K562 (cell line): ENCODE results near the gene ADAMTS10. TPM values are rescaled to one million over a fixed set of nuclear protein-coding genes. Genes with fewer than 3 reads are reported as not detected.

ENCODE experiments used
- ATAC-seq: fragments of 200-7000 bp; cut with Tn5 transposase; 3 replicates; pipeline ENCODE4 v1.9.1; 2020; ENCODE audit warnings: moderate library complexity
- BruUV-seq: library from RNA; stranded (reverse); fragments of 400-500 nt; replicated peaks from 2 replicates; lab custom pipeline; 2021; lab: Mats Ljungman, UMichigan
- CTCF ChIA-PET: fragments of 300-600 bp; formaldehyde crosslinking; extraction: SDS; loops from one replicate; lab custom pipeline; 2021; ENCODE audit warnings: low intra/inter-chr PET ratio; lab: Yijun Ruan, JAX
- POLR2A ChIA-PET: fragments of 300-600, 350-650 bp; sonication (Branson Sonifier 250); formaldehyde crosslinking; extraction: SDS; loops from one replicate; lab custom pipeline; 2021; ENCODE audit warnings: antibody characterized with exemption, inconsistent platforms; lab: Yijun Ruan, JAX
- DNase-seq, 4 experiments: peaks; one replicate each; pipeline versions ENCODE4 v3.0.0 to v3.0.0-alpha.2; 2011 to 2018; ENCODE audit warnings: low spot score in 3 of 4, mixed read lengths in 3 of 4; ENCODE audit errors: extremely low read depth in 1 of 4
- FAIRE-seq: peaks from 2 replicates; lab custom pipeline; 2011; peaks lifted over from hg19 to GRCh38; lab: Jason Lieb, UNC
- H2AFZ ChIP-seq: 2 replicates; pipeline ENCODE4 v1.6.0; 2011; ENCODE audit warnings: low read depth, low read length, control low read depth, inconsistent platforms
- H3K27ac ChIP-seq: fragments of 200-600 bp; 3 replicates; pipeline ENCODE4 v1.8.0; 2011; ENCODE audit warnings: low read depth, mild to moderate bottlenecking, control low read depth, inconsistent platforms, low read length, moderate library complexity, mixed read lengths; ENCODE audit errors: extremely low read depth
- H3K27me3 ChIP-seq, 2 experiments: fragments of 300-600 bp in 1 of 2; 2 replicates in 1 of 2; 3 replicates in 1 of 2; pipeline versions ENCODE4 v1.6.0 to v1.8.0; 2011; ENCODE audit warnings: inconsistent platforms in 2 of 2, low read length in 2 of 2, mild to moderate bottlenecking in 1 of 2, mixed read lengths in 1 of 2, moderate library complexity in 1 of 2; ENCODE audit not compliant: control insufficient read depth in 2 of 2, insufficient read depth in 2 of 2
- H3K36me3 ChIP-seq: fragments of 300-600 bp; 3 replicates; pipeline ENCODE4 v1.8.0; 2011; ENCODE audit warnings: mild to moderate bottlenecking, low read length, inconsistent platforms; ENCODE audit not compliant: control insufficient read depth, insufficient read depth
- H3K4me1 ChIP-seq, 2 experiments: fragments of 200-600 bp in 1 of 2; replicated peaks in 1 of 2; 2 replicates in 1 of 2; 3 replicates in 1 of 2; pipeline versions ENCODE4 v1.5.1 to v1.8.0; 2011; ENCODE audit warnings: inconsistent platforms in 2 of 2, low read length in 2 of 2, mild to moderate bottlenecking in 1 of 2, mixed read lengths in 1 of 2, moderate library complexity in 1 of 2; ENCODE audit not compliant: control insufficient read depth in 2 of 2, insufficient read depth in 2 of 2
- H3K4me2 ChIP-seq: 2 replicates; pipeline ENCODE4 v1.6.1; 2011; ENCODE audit warnings: low read length, control low read depth, inconsistent platforms, mixed read lengths; ENCODE audit not compliant: insufficient read depth
- H3K4me3 ChIP-seq: fragments of 200-600 bp; sonication (generic), shearing (Covaris generic); 2 replicates; pipeline ENCODE4 v1.5.1; 2016; ENCODE audit warnings: control low read depth, inconsistent platforms
- H3K79me2 ChIP-seq: fragments of 200-600 bp; 3 replicates; pipeline ENCODE4 v1.8.0; 2011; ENCODE audit warnings: low read length, inconsistent platforms; ENCODE audit not compliant: control insufficient read depth, insufficient read depth
- H3K9ac ChIP-seq, 2 experiments: 2 replicates each; pipeline versions ENCODE4 v1.6.0 to v1.6.1; 2011; ENCODE audit warnings: low read depth in 2 of 2, low read length in 2 of 2, control low read depth in 1 of 2, inconsistent platforms in 1 of 2, mild to moderate bottlenecking in 1 of 2, mixed read lengths in 1 of 2; ENCODE audit not compliant: insufficient read depth in 1 of 2
- H3K9me1 ChIP-seq: one replicate; pipeline ENCODE4 v1.6.0; 2011; ENCODE audit warnings: inconsistent platforms, mild to moderate bottlenecking, low read length, moderate library complexity; ENCODE audit not compliant: control insufficient read depth, insufficient read depth
- H3K9me3 ChIP-seq: replicated peaks from 2 replicates; pipeline ENCODE4 v1.5.1; 2011; ENCODE audit warnings: low read depth, low read length, inconsistent platforms; ENCODE audit not compliant: control insufficient read depth, insufficient read depth
- H4K20me1 ChIP-seq: replicated peaks from 2 replicates; pipeline ENCODE4 v1.6.1; 2011; ENCODE audit warnings: low read length, inconsistent platforms, mixed read lengths; ENCODE audit not compliant: control insufficient read depth, insufficient read depth
- FIP1L1 ChIP-seq: fragments of 200-400 bp; formaldehyde crosslinking; IDR thresholded peaks from 2 replicates; pipeline ENCODE4 v1.6.1; 2018; ENCODE audit warnings: mild to moderate bottlenecking, low read depth, low read length; ENCODE audit not compliant: poor library complexity, severe bottlenecking
- JUND ChIP-seq, 2 experiments: IDR thresholded peaks; 2 replicates in 1 of 2; 3 replicates in 1 of 2; pipeline ENCODE4 v1.6.1; 2011; ENCODE audit warnings: borderline replicate concordance in 2 of 2, low read depth in 2 of 2, low read length in 2 of 2, improper control_type of control experiment in 1 of 2, missing biosample characterization in 1 of 2, missing genetic modification characterization in 1 of 2, missing genetic modification reagents in 1 of 2
- NFE2 ChIP-seq: IDR thresholded peaks from 2 replicates; pipeline ENCODE4 v1.6.1; 2014; ENCODE audit warnings: antibody characterized with exemption, low read depth
- NFIX ChIP-seq: fragments of 250-450 bp; sonication (Bioruptor Pico); IDR thresholded peaks from 2 replicates; pipeline ENCODE4 v1.4.0; 2020; ENCODE audit warnings: low read depth, mild to moderate bottlenecking, moderate library complexity
- PHF8 ChIP-seq: fragments of 200-600 bp; sonication (generic); IDR thresholded peaks from 2 replicates; pipeline ENCODE4 v1.6.1; 2012; ENCODE audit warnings: mixed run types, mild to moderate bottlenecking, inconsistent platforms, low read length, moderate library complexity, borderline replicate concordance
- PURB ChIP-seq: sonication (generic); formaldehyde crosslinking; IDR thresholded peaks from 2 replicates; pipeline ENCODE4 v1.9.0; 2021; ENCODE audit warnings: low read depth, mild to moderate bottlenecking, missing genetic modification reagents
- RBM34 ChIP-seq: fragments of 200-400 bp; formaldehyde crosslinking; IDR thresholded peaks from 2 replicates; pipeline ENCODE4 v1.6.1; 2018; ENCODE audit warnings: low read length, borderline replicate concordance; ENCODE audit not compliant: insufficient read depth
- SMAD3 ChIP-seq: fragments of 450-650 bp; formaldehyde crosslinking; conservative IDR thresholded peaks from 2 replicates; pipeline ENCODE4 v1.4.0; 2020; ENCODE audit warnings: mild to moderate bottlenecking
- SMARCA4 ChIP-seq: fragments of 450-650 bp; IDR thresholded peaks from 2 replicates; pipeline ENCODE4 v1.6.1; 2016
- SMARCC2 ChIP-seq: fragments of 450-650 bp; IDR thresholded peaks from 2 replicates; pipeline ENCODE4 v1.6.1; 2017; ENCODE audit warnings: antibody characterized with exemption, moderate library complexity, mild to moderate bottlenecking, low read depth
- SNIP1 ChIP-seq: fragments of 450-650 bp; IDR thresholded peaks from 2 replicates; pipeline ENCODE4 v1.7.1; 2017; ENCODE audit warnings: low read depth, mild to moderate bottlenecking
- TAF1 ChIP-seq: IDR thresholded peaks from 2 replicates; pipeline ENCODE4 v1.6.1; 2011; ENCODE audit warnings: mild to moderate bottlenecking, low read length, moderate library complexity; ENCODE audit not compliant: insufficient read depth, control insufficient read depth, severe bottlenecking; ENCODE audit errors: extremely low read depth
- VEZF1 ChIP-seq: fragments of 200-800 bp; sonication (Bioruptor generic); IDR thresholded peaks from 2 replicates; pipeline ENCODE4 v1.6.1; 2017; ENCODE audit warnings: missing genetic modification characterization, missing compliant biosample characterization
- ZBTB7A ChIP-seq: IDR thresholded peaks from 2 replicates; pipeline ENCODE4 v1.6.1; 2011; ENCODE audit warnings: low read depth, mild to moderate bottlenecking, low read length, moderate library complexity, borderline replicate concordance; ENCODE audit not compliant: control insufficient read depth
- WGBS: fragments of 100-300 bp; shearing (Covaris generic); methylation state at CpG from one replicate; pipeline ENCODE4 v1.1.6; 2016; ENCODE audit warnings: low coverage, mixed read lengths; ENCODE audit not compliant: insufficient coverage; ENCODE audit errors: missing lambda C conversion rate; 5-methylcytosine and 5-hydroxymethylcytosine counted together
- in situ Hi-C: fragments of 300-500 bp; cut with MboI; formaldehyde crosslinking; loops from 4 replicates; pipeline ENCODE4 v1.15.0; 2018; ENCODE audit warnings: inconsistent platforms, mixed read lengths
- intact Hi-C: fragments of 100-400 bp; cut with micrococcal nuclease; formaldehyde crosslinking; loops from 2 replicates; pipeline ENCODE4 v1.14.2; 2022
- polyA plus RNA-seq, 8 experiments: library from polyadenylated mRNA; depleted of rRNA in 4 of 8; stranded (reverse) in 5 of 8; unstranded in 3 of 8; fragments of >200 nt; fragmentation: Nextera tagmentation in 2 of 8; fragmentation: Illumina TruSeq in 1 of 8; extraction: Ambion mirVana in 2 of 8; extraction: Trizol in 1 of 8; gene quantifications; 2 replicates each; pipeline versions ENCODE4 v1.2.1 to v1.2.3, GENCODE V29; 2011 to 2014; ENCODE audit warnings: inconsistent platforms in 1 of 8, missing spikeins in 1 of 8
- total RNA-seq, 7 experiments: library from RNA; depleted of rRNA in 6 of 7; stranded (reverse); fragments of >200 nt in 6 of 7; fragmentation: Illumina TruSeq in 2 of 7; extraction: Trizol in 2 of 7; gene quantifications; 2 replicates each; pipeline versions ENCODE4 v1.2.1 to v1.2.3, GENCODE V29; 2011 to 2021; ENCODE audit warnings: low replicate concordance in 1 of 7

ADAMTS10 gene
- total and polyA plus RNA-seq, 9 of the 15 experiments (the other 6 are each of a cell fraction or from before 2014, with no cell fraction given) = 0.33 to 1.8 (median 0.57) TPM; not detected in 4

GRCh38 chr19:8577247-8577646, 33.3 kb downstream of the ADAMTS10 start, which contains the start of gene MYO1F:
Gene MYO1F, minus strand, starts transcription at chr19:8577442. Its CDS starts 133 bp downstream, at chr19:8577309.
- BruUV-seq = no TSS peak
- ChIA-PET CTCF (interaction anchor here (0.6 kb wide), 1 partner anchor 71 kb away, joined by 4 read pairs; no protein-coding TSS in a partner anchor), POLR2A (interaction anchor here (1.3 to 1.4 kb wide), 2 partner anchors 8 to 51 kb away, joined by 3 to 4 read pairs; no protein-coding TSS in a partner anchor)
- H3K9ac ChIP-seq = peak within 1 kb of the TSS in 1 of 2 experiments; percentile 81; a peak in 2 of 4 replicates
- H3K4me2 ChIP-seq = peak within 1 kb of the TSS; percentile 40
- 0% methylated on average over 6 of the region's 7 CpGs for WGBS
- H3K9me1 ChIP-seq = no peaks in the 10 kb centered on the region
- no peaks in the 10 kb centered on the region for H4K20me1 ChIP-seq
- no peaks in the 10 kb centered on the region for H3K9me3 ChIP-seq
- peak; percentile 50; the same call in 1 of the 2 replicates for TF ChIP-seq PHF8
- TF ChIP-seq SMAD3 = no peak
- TF ChIP-seq SMARCC2 = no peak
- TF ChIP-seq JUND (IDR thresholded peaks at IDR 0.05; ENCODE audit: borderline replicate concordance, low read depth, low read length) = no peak
- TF ChIP-seq JUND (tag; IDR thresholded peaks at IDR 0.05; ENCODE audit: borderline replicate concordance, low read depth, low read length) = no peak
- TF ChIP-seq FIP1L1 = no peak
- TF ChIP-seq NFE2 = no peak
- no peak for TF ChIP-seq RBM34
- peak; percentile 89 for TF ChIP-seq VEZF1 (CRISPR knock-in tag)
- no peak for TF ChIP-seq PURB (CRISPR knock-in tag)
- TF ChIP-seq SNIP1 = no peak
- TF ChIP-seq SMARCA4 = no peak
- no peak for TF ChIP-seq TAF1
- TF ChIP-seq NFIX (CRISPR knock-in tag) = no peak
- no peak for TF ChIP-seq ZBTB7A
- H2AFZ ChIP-seq = peak within 1 kb of the TSS; percentile 63; the same call in 1 of the 2 replicates
- ATAC-seq (peak; percentile 19; the same call in 1 of the 3 replicates), DNase-seq (peak; percentile 45 to 58 (median 48)), FAIRE-seq (no peak)
- no peaks in the 10 kb centered on the region for H3K36me3 ChIP-seq
- peaks cover 0 to 17% of the 10 kb centered on the region in 2 experiments; a peak in 2 of 5 replicates for H3K27me3 ChIP-seq
- intact Hi-C loops = loop anchor here (5.0 to 10.0 kb wide), 2 partner anchors 162 to 225 kb away; partner anchors contain the start of gene MARCHF2
- in situ Hi-C loops = no loop called here
- no peaks in the 10 kb centered on the region for H3K79me2 ChIP-seq
- H3K27ac ChIP-seq = no peak within 1 kb of the TSS
- peaks cover 15 to 37% of the 10 kb centered on the region in 2 experiments for H3K4me1 ChIP-seq
- H3K4me3 ChIP-seq = no peak within 1 kb of the TSS; the same call in 1 of the 2 replicates
